Activated naive CD8-positive, alpha-beta T cell treated with anti-CD3 and anti-CD28 coated beads for 36 hours (primary cell): ENCODE data around the gene JAG1. TPM values are rescaled to one million over a fixed set of nuclear protein-coding genes. Genes with fewer than 3 reads are reported as not detected.
"Not testable (repeated sequence)": the region's sequence is repeated elsewhere in the genome, so short reads cannot be mapped to it uniquely, and the experiment has no call there.

Source experiments
- DNase-seq: peaks from one replicate; pipeline ENCODE4 v3.0.0; 2021
- H3K27ac Mint-ChIP-seq: one replicate; pipeline ENCODE4 v1.8.0; 2022; ENCODE audit warnings: mild to moderate bottlenecking, moderate library complexity, mixed read lengths
- H3K27me3 Mint-ChIP-seq: one replicate; pipeline ENCODE4 v1.8.0; 2022; ENCODE audit warnings: mild to moderate bottlenecking, mixed read lengths
- H3K36me3 Mint-ChIP-seq: one replicate; pipeline ENCODE4 v1.8.0; 2021; ENCODE audit warnings: mild to moderate bottlenecking, mixed read lengths
- H3K4me1 Mint-ChIP-seq: one replicate; pipeline ENCODE4 v1.8.0; 2021; ENCODE audit warnings: mixed read lengths
- H3K4me3 Mint-ChIP-seq: one replicate; pipeline ENCODE4 v1.8.0; 2022; ENCODE audit warnings: mild to moderate bottlenecking, moderate library complexity, mixed read lengths
- H3K9me3 Mint-ChIP-seq: one replicate; pipeline ENCODE4 v1.8.0; 2022; ENCODE audit warnings: mixed read lengths
- total RNA-seq, 2 experiments: library from RNA; stranded (reverse); gene quantifications; one replicate each; pipeline ENCODE4 v1.2.3, GENCODE V29; 2021

Gene JAG1
- total RNA-seq, 2 experiments from 2014 or later: 0.19 TPM; not detected in 1

DNA sequence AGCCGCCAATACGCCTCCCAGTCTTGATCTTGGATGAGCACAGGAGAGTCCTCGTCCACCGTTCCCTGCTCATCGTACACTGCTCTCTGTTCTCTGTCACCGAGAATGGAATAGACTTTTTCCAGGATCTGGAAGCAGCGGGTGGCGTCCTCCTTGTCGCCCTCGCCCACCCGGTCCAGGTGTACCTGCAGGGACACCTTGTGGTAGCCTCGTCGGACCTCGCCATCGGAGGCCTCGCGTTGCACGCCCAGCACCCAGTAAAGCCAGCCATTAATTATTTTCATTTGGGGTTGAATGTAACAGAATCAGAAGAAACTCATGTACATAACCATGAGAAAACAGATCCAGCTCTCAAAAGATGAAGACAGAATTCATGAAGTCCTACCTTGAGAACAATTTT, 59.9 kb downstream of the JAG1 start:
- no peak overlapping the region for H3K4me3 Mint-ChIP-seq
- H3K36me3 Mint-ChIP-seq: peaks cover 32% of the 10 kb centered on the region
- no peak overlapping the region for H3K27ac Mint-ChIP-seq

DNA sequence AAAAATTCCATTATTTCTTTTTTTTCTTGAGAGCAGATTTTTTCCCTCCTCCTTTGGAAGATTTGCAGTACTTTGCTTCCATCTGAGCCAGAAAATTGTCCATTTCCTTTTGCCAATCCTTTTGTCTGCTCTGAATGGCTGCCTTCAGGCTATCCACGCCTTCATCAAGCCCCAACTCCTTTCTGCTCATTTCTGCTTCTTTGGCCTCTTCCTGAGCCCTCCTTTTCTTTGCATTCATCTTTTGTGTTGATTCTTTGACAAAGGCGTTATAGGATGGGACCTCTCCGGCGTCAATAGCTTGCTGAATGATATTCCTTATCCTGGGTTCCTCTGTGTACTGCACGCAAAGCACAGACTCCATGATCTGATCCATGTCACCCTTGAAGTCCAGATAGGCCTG, 60.4 kb downstream of the JAG1 start:
- H3K4me3 Mint-ChIP-seq, H3K9me3 Mint-ChIP-seq, H3K27ac Mint-ChIP-seq, DNase-seq, H3K27me3 Mint-ChIP-seq, H3K4me1 Mint-ChIP-seq: not testable (repeated sequence)
- H3K36me3 Mint-ChIP-seq: peaks cover 34% of the 10 kb centered on the region

More for the DNA sequence above, 59.9 kb downstream of the JAG1 start:
- Mint-ChIP-seq H3K27me3 (no peaks in the 10 kb centered on the region), H3K9me3 (no peaks in the 10 kb centered on the region), H3K4me1 (no peaks in the 10 kb centered on the region)
- DNase-seq: no peak

DNA sequence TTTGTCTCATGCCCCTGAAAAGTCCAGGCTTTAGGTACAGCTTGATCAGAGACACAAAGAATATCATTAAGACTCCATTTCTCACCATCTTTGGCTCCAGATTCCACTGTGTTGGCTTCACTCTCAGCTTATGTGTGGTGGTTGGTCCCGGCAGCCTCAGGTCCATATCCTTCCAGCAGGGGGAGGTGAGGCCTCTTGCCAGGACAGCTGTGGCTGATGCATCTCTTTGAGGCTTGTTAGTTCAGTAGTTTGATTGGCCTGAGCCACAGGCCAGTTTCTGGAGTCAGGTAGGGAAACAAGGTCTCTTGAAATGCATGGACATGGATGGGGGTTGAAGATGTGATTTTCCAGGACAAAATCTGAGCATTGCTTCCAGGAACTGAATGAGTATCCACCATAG, 62.4 kb downstream of the JAG1 start:
- Mint-ChIP-seq H3K9me3 (no peaks in the 10 kb centered on the region), H3K27ac (no peak overlapping the region), H3K4me1 (no peaks in the 10 kb centered on the region), H3K4me3 (no peak overlapping the region), H3K36me3 (peaks cover 33% of the 10 kb centered on the region), H3K27me3 (no peaks in the 10 kb centered on the region)
- no peak for DNase-seq

GRCh38 chr20:10610251-10610650, 63.5 kb downstream of the JAG1 start:
- Mint-ChIP-seq H3K9me3 (no peaks in the 10 kb centered on the region), H3K4me1 (no peaks in the 10 kb centered on the region), H3K27me3 (no peaks in the 10 kb centered on the region), H3K4me3 (no peak overlapping the region), H3K36me3 (peaks cover 30% of the 10 kb centered on the region), H3K27ac (no peak overlapping the region)
- DNase-seq: no peak

- H3K36me3 Mint-ChIP-seq: peaks cover 28% of the 10 kb centered on the region
- no peak for DNase-seq
- no peaks in the 10 kb centered on the region for H3K27me3 Mint-ChIP-seq
- H3K4me1 Mint-ChIP-seq: no peaks in the 10 kb centered on the region
- H3K9me3 Mint-ChIP-seq: no peaks in the 10 kb centered on the region
- no peak overlapping the region for H3K4me3 Mint-ChIP-seq
- H3K27ac Mint-ChIP-seq: no peak overlapping the region
Observed at GRCh38 chr20:10609770-10610169, 64.0 kb downstream of the JAG1 start.

- Mint-ChIP-seq H3K4me3 (no peak overlapping the region), H3K9me3 (no peaks in the 10 kb centered on the region), H3K27me3 (no peaks in the 10 kb centered on the region), H3K4me1 (no peaks in the 10 kb centered on the region), H3K27ac (no peak overlapping the region), H3K36me3 (peaks cover 27% of the 10 kb centered on the region)
- DNase-seq: no peak
Observed at GRCh38 chr20:10609276-10609675, 64.5 kb downstream of the JAG1 start.

DNA sequence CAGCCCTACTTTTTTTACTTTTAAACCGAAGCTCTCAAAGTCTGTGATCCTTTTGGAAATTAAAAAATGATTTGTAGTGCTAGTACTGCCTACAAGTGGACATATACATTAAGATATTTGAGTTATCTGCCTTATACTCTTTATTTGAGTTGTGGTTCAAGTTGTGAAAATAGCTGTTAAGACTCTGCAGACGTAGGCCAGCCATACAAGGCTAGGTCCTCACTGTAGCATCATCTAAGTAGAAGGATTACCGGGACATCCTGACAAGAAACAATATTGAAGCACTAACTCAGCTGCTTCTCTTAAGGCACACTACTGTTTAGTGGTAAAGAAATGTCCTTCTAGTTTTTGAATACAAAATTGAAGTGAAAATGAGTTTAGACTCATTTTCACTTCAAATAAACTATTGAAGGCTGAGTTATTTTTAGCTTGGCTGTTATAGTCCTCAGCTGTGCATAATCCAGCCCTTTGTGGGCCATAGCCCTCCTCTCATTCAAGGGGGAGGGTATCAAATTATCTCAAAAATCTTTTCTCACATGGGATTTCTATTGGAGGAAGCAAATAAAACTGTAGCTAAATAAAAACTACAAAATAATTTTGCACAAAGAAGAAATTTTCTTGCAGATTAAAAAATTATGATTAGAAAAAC, 68.1 kb downstream of the JAG1 start:
- Mint-ChIP-seq H3K36me3 (peaks cover 30% of the 10 kb centered on the region), H3K9me3 (no peaks in the 10 kb centered on the region), H3K27ac (no peak overlapping the region), H3K27me3 (no peaks in the 10 kb centered on the region), H3K4me1 (peaks cover 9% of the 10 kb centered on the region), H3K4me3 (no peak overlapping the region)
- DNase-seq: no peak

DNA sequence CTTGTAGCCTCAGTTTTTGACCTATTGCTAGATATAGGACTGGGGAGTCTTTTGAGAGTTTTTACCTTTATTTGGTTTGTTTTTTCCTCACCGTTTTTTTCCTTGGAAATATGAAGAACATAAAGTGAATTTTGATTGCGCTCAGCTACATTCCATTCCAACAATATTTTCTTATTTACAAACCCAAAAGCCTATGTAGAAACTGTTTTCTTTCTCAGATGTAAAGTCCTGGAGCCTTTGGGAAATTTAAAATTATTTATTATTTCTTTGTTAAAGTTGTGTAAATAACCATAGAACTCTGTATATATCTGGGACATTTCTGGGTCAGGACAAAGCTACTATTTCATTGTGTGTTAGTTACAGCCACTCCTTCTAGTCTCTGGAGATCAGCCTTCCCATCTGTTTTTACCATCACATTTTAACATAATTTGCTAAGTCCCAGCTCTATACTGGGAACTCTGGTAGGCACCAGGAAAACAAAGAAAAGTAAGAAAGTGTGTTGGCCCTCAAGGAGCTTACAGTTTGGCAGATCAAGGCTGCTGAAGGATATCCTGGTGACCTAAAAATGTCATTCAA, 68.8 kb downstream of the JAG1 start:
- Mint-ChIP-seq H3K4me3 (no peak overlapping the region), H3K27ac (no peak overlapping the region), H3K36me3 (peaks cover 35% of the 10 kb centered on the region), H3K4me1 (peaks cover 9% of the 10 kb centered on the region), H3K9me3 (no peaks in the 10 kb centered on the region), H3K27me3 (no peaks in the 10 kb centered on the region)
- DNase-seq: no peak

- no peak overlapping the region for H3K4me3 Mint-ChIP-seq
- H3K4me1 Mint-ChIP-seq: peaks cover 9% of the 10 kb centered on the region
- H3K27me3 Mint-ChIP-seq: no peaks in the 10 kb centered on the region
- H3K27ac Mint-ChIP-seq: no peak overlapping the region
- H3K36me3 Mint-ChIP-seq: peaks cover 35% of the 10 kb centered on the region
- no peaks in the 10 kb centered on the region for H3K9me3 Mint-ChIP-seq
- DNase-seq: no peak
Observed at GRCh38 chr20:10603971-10604864, 69.6 kb downstream of the JAG1 start.

DNA sequence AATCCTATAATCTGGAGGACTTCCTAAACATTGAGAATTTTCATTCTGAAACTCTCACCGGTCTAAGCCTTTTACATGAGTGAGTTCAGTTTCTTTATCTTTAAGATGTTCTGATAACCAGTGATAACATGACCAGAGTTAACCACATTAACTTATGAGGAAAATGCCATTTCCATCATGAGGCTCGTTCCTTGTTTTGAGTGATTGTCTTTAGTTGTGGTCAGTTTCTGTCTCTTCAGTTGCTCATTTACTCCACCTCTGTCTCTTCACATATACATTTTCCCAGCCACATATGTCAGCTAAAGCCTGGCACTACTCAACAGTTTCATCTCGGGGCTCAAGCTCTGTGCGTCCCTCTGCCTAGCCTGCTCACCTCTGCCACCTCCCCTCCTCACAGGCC, 70.4 kb downstream of the JAG1 start:
- H3K9me3 Mint-ChIP-seq: no peaks in the 10 kb centered on the region
- no peaks in the 10 kb centered on the region for H3K27me3 Mint-ChIP-seq
- H3K4me3 Mint-ChIP-seq: no peak overlapping the region
- peaks cover 31% of the 10 kb centered on the region for H3K36me3 Mint-ChIP-seq
- H3K27ac Mint-ChIP-seq: no peak overlapping the region
- peaks cover 14% of the 10 kb centered on the region for H3K4me1 Mint-ChIP-seq
- DNase-seq: no peak

DNA sequence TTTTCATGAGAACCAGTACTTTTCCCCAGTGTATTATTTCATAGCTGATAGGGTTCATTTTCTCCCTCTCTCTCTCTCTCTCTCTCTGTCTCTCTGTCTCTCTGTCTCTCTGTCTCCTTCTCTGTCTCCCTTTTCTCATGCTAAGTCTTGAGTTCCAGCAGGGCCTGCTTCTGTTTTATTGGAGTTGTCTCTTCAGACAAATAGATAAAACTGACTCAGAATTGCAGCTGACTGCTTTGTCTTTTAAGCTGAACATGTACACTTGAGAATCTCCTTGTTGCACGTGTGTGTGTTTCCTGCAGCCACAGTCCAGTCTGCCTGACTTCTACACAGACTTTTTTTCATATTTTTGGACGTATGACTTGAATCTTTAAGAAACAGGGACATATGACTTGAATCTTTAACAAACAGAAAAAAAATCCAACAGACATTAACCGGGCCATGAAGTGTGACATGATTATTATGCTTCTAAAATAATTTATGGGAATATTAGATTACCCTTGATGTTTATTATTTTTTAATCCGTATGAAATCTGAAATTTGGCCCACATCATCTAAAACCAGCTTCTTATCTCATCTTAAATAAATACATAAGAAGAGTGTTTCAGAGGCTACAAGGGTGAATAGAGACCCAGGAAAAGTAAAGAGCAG, 71.5 kb downstream of the JAG1 start:
- Mint-ChIP-seq H3K27ac (no peak overlapping the region), H3K4me1 (peaks cover 14% of the 10 kb centered on the region), H3K36me3 (peaks cover 31% of the 10 kb centered on the region), H3K27me3 (no peaks in the 10 kb centered on the region), H3K9me3 (no peaks in the 10 kb centered on the region), H3K4me3 (no peak overlapping the region)
- no peak for DNase-seq

DNA sequence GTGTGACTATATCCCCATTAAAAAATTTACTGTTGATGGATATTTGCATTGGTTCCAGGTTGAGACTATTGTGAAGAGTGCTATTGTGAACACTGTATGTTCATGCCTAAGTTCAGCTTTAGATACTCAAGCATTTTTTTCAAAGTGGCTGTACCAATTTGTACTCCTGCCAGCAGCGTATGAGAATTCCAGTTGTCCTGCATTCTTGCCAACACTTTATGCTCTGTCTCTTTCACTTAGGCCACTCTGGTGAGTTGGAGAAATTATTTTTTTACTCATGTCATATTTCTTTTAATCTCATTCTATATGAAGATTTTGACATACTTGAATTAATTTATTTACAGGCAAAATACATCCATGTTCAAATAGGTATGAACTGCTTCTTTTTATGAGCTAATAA, 76.2 kb downstream of the JAG1 start:
- no peak overlapping the region for H3K4me3 Mint-ChIP-seq
- H3K36me3 Mint-ChIP-seq: peaks cover 14% of the 10 kb centered on the region
- peaks cover 5% of the 10 kb centered on the region for H3K4me1 Mint-ChIP-seq
- no peaks in the 10 kb centered on the region for H3K9me3 Mint-ChIP-seq
- H3K27ac Mint-ChIP-seq: no peak overlapping the region
- DNase-seq: no peak
- H3K27me3 Mint-ChIP-seq: no peaks in the 10 kb centered on the region

DNA sequence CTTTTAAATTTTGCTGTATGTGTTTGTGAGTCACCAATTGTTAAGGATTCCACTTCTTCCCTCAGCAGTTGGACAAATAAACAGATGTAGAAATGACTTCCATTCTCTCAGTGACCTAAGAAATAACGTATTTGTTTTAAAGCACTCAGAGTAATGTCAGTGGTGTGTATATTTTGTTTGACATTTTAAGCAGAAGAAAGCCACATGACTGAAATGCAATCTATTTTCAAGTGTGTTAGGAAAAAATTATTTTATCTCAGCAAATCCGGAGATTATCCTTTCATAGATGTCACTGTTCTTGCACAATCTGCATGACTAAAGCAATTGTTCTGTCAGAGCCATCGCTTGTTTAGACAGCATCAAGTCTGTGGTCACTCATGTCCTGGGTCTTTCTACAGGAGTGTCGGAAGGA, 77.1 kb downstream of the JAG1 start:
- no peak overlapping the region for H3K4me3 Mint-ChIP-seq

DNA sequence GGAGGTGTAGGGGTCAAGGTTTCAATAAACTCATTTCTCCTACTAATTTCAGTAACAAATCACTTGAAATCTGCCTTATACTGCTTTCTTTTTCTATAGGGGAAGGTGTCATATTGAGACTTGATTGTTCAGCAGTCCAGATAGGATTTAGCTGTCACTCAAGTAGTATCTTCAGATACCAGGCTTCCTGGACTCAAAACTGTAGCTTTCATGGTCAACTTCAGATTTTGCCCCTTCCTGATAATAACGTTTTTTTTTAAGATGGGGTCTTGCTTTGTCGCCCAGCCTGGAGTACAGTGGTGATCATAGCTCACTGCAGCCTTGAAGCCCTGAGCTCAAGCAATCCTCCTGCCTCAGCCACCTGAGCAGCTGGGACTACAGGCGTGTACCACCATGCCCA, 77.8 kb downstream of the JAG1 start:
- Mint-ChIP-seq H3K4me3 (no peak overlapping the region), H3K9me3 (no peaks in the 10 kb centered on the region), H3K27me3 (no peaks in the 10 kb centered on the region), H3K27ac (no peak overlapping the region), H3K4me1 (peaks cover 5% of the 10 kb centered on the region), H3K36me3 (peaks cover 11% of the 10 kb centered on the region)
- DNase-seq: no peak

More for the DNA sequence above, 77.1 kb downstream of the JAG1 start:
- Mint-ChIP-seq H3K27me3 (no peaks in the 10 kb centered on the region), H3K36me3 (peaks cover 11% of the 10 kb centered on the region), H3K9me3 (no peaks in the 10 kb centered on the region), H3K27ac (no peak overlapping the region), H3K4me1 (peaks cover 5% of the 10 kb centered on the region)
- no peak for DNase-seq

GRCh38 chr20:10595266-10595665, 78.5 kb downstream of the JAG1 start:
- no peak overlapping the region for H3K27ac Mint-ChIP-seq

More at GRCh38 chr20:10595266-10595665, 78.5 kb downstream of the JAG1 start:
- Mint-ChIP-seq H3K4me3 (no peak overlapping the region), H3K9me3 (no peaks in the 10 kb centered on the region), H3K4me1 (peaks cover 5% of the 10 kb centered on the region), H3K27me3 (no peaks in the 10 kb centered on the region), H3K36me3 (peaks cover 4% of the 10 kb centered on the region)
- no peak for DNase-seq
